Activated T-helper 1 cell treated with Interleukin-2 at 50 U/mL for 16 hours (primary cell): ENCODE results near the gene CEP78.

Experiments
- DNase-seq: peaks from one replicate; pipeline ENCODE4 v3.0.0-alpha.2; 2020; ENCODE audit warnings: low read depth

CEP78 gene

GRCh38 chr9:78309066-78309465 lies 73.2 kb downstream of the CEP78 start:
- no peak for DNase-seq

DNA sequence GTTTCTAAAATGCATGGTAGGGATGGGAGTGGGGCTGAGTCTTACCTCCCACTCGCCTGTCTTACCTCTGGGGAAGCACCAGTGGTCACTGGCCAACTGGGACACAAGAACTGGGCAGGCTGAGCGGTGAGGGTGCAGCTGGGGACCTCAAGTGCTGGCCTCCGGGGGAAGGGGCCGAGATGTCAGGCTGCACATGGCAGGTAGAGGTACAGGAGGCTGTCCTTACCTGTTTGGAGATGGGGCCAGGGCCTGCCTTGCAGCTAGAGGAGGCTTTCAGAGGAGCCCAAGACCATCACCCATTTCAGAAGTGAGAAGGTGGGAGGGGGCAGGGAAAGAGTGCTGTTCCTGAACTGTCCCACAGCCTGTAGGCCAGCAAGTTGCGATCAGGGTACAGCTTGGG lies 75.2 kb downstream of the CEP78 start:
- no peak for DNase-seq

DNA sequence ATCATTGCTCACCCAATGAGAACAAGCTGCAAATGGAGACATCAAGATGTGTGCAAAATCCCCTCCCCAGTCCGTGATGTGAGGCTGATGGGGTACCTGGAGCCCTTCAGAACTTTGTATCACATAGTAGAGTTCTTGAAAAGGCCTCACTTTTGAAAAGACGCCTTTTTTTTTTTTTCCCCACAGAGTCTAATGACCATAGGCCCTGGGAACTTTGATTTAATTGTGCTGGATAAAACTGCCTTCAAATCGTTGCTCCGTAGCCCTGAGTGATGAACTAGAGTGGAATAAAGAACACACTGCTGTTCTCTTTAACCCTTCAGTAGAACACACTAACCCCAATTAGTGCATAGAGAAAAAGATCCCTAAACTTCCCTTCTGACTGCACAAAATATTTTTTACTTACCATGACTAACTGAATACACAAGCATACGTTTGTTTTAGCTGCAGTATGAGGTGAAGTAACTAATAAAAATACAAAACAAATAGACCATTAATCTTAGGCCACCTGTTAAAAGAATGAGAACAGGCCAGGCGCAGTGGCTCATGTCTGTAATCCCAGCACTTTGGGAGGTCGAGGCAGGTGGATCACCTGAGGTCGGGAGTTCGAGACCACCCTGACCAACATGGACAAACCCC lies 76.1 kb downstream of the CEP78 start:
- DNase-seq: no peak

DNA sequence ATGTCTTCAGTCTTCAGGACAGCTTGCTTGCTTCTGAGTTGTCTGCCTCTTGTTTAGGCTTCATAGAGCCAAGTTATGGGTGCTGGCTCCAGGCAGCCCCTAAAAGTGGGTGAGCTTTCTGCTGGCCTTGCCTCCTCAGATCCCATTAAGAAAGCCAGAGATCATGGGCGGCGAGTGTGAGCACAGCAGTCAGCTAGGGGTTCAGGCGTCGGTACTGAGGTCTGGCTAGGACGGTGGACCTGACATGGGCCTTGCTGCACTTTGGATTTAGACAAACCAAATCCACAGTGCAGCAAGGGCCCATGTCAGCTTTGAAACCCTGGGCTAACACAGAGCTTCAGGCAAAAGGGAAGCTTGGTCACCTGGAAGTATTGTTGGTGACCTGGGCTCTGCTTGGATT lies 78.7 kb downstream of the CEP78 start:
- no peak for DNase-seq

DNA sequence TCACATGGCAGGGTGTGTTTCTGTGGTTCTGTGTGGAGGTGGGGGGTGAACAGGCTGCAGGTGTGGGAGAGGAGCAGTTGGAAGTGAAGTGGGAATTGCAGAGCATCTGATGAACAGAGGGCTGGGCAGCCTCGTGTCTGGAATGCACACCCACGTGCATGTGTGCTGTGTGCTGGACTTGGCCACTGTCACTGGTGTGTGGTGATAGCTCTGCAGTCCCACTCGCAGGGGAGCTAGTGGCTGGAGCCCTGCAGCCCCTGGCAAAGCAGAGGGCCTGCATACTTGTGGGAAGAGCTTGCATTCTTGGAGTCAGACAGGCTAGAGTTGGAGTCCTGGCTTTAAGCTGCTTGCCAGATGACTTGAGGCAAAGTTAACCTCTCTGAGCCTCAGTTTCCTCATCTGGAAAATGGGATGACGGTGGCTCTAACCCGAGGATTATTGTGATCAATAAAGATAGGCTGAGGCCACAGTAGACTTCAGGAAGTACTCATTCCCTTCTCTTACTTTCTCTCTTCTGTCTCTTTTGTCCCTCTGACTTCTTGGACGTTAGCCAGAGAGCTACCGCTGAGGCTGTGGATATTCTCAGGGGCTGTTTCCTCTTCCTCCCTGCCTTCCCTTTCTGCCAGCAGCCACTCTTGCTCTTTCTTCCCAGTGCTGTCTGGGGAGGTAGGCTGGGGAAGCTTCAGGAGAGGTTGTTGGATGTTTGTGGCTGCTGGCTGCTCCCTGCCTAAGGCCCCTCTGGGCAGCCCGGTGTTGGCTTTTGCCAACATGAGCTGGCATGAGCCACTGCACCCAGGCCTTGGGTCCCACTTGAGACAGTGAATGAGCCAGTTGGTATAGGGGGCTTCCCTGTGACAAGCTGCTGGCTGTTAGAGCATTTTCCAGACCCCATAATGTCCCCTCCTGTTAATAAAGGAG lies 79.3 kb downstream of the CEP78 start:
- DNase-seq: no peak

DNA sequence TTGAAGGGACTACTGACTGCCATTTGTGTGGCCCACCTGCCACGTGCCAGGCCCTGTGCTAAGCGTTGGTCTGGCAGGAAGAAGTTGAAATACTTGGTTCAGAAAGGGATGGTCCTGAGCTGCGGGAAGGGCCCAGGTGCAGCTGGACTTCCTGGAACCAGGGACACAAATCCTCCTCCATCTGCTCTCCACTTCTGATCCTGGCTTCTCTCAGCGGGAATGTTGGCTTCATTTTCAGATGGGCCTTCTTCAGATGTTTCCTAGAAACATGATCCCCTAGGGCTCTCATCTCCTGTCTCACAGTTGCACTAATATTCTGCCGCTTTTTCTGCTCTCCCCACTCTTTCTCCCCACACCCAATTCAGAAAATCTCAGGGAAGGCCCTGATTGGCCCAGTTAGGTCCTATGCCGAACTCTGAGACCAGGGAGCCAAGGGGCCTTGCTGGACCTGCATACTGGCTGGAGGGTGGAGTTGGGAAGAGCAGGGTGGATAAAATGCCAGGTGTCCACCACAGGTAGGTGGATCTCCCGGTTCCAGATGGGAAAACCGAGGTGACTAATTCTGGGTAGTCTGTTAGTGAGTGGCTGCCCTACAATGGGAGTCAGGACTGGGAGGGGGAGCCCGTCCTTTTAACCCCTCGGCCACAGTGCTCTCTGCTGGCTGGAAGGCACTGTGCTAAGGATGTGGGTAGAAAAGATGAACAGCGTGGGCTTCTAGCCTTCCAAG lies 80.5 kb downstream of the CEP78 start:
- DNase-seq: no peak

GRCh38 chr9:78319197-78320029 lies 83.5 kb downstream of the CEP78 start:
- DNase-seq: no peak

DNA sequence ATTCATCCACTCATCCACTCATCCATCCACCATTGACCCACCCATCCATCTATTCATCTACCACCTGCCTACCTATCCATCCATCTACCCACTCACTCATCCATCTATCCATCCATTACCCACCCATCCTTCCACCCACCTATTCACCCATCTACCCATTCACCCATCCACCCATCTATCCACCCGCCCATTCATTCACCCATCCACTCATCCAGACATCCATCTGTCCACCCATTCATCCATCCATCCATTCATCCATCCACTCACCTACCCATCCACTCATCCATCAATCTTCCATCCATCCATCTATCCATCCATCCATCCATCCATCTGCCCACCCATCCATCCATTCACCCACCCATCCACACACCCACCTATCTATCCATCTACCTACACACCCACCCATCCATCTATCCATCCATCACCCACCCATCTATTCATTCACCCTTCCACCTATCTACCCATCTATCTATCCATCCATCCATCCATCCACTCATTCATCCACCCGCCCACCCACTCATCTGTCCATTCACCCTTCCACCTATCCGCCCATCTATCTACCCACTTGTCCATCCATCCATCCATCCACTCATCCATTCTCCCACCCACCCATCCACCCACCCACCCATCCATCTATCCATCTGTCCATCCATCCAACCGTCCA lies 84.3 kb downstream of the CEP78 start:
- DNase-seq: no peak

DNA sequence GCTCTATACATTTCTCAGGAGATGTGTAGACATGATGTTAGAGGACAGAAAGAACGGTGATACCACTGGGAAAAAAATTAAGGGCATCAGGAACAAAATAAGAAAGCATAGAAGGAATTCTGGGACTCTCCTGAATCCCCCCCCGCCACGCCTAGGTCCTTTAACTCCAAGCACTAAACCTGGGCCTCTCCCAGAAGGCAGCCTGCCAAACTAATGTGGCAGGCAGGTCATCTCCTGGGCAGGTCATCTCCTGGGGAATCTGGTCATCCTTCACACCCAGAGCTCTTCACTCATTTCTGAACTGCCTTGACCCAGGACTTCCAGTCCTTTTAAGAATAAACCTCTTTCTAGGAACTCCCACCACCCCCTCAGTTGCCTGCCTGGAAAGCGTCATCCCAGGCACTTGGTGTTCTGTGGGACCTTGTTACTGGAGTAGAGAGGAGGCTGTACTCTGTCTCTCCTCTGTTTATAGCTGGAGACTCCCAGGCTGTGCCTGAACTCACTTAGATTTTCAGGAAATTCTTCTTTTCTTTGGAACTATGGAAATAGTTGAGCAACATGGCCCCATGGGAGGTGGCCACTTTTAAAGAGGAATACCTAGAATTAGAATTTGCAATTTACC lies 85.1 kb downstream of the CEP78 start:
- DNase-seq: no peak

DNA sequence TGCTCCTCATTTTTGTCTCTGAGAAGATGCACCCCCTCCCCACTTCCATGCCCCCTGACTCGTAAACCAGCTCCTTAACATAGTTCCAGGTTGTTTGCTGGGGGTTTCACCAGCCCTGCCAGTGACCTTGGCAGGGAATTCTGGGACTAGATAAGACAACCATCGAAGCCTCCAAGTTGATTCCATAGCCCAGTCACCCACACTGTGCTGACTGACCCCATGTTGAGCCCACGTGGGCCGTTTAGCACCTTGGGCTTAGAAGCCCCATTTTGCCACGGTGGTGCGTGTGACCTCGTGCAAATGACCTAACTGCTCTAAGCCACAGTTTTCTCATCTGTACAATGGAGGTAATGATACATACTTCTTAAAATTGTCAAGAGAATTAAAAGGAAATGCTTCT lies 85.6 kb downstream of the CEP78 start:
- no peak for DNase-seq

DNA sequence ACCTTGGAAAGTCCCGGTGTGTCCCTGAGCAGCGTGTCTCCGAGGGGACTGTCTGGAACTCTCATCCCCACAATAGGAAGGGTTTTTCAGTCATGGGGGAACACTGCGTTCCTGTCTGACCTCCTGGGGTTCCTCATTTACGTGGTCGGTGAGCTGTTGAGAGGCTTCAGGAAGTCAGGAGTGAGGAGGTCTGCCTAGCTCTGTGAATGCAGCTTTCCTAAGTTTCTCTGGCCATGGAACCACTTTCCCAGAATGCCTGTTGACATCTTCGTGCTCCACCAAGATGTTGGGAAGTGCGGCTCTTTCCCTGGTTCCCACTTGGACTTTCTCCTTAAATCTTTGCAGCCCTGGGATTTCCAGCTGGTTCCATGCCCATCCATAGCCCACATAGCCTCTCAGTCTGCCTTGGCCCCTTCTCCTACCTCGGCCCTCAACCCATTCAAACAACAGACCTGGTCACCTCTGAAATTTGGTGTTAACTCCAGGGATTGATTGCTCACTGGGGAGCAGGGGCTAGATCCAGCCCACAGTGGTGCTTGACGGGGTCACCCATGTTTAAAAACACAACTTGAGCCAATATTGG lies 88.3 kb downstream of the CEP78 start:
- no peak for DNase-seq

GRCh38 chr9:78324682-78325081 lies 88.8 kb downstream of the CEP78 start:
- DNase-seq: no peak

- DNase-seq: no peak
These were observed 89.5 kb downstream of the CEP78 start for GRCh38 chr9:78325343-78325742.

GRCh38 chr9:78325846-78326360 lies 90.0 kb downstream of the CEP78 start:
- DNase-seq: no peak

DNA sequence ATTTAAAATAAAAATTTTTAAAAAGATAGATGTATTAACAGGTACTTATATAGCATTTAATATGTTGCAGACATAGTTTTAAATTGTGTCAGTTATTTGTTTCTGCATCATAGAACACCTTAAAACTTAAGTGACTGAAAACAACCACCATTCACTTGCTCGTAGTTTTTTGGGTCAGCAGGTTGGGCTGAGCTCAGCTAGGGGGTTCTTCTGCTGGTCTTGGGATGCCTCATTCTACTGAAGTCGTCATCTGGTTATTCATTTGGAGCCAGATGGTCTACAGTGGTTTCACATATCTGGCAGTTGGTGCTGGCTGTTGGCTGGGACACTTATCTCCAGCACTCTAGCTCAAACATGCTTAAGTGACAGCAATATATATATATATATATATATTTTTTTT lies 90.7 kb downstream of the CEP78 start:
- DNase-seq: no peak
